Loucy (cell line): ENCODE results near the gene ANXA6.

Experiments used
- H2AFZ ChIP-seq: fragments of 200-600 bp; sonication (generic); 2 replicates; pipeline ENCODE4 v1.6.0; 2016; ENCODE audit warnings: antibody characterized with exemption, mild to moderate bottlenecking, low read length, moderate library complexity
- H3F3A ChIP-seq: fragments of 200-600 bp; 2 replicates; pipeline ENCODE4 v1.6.0; 2016; ENCODE audit warnings: antibody characterized with exemption, low read depth, mild to moderate bottlenecking
- H3K27me3 ChIP-seq: fragments of 200-600 bp; sonication (generic); 2 replicates; pipeline ENCODE4 v1.6.1; 2014; ENCODE audit warnings: low read length, mild to moderate bottlenecking; ENCODE audit not compliant: insufficient read depth, poor library complexity, severe bottlenecking
- H3K36me3 ChIP-seq: fragments of 200-600 bp; sonication (generic); 2 replicates; pipeline ENCODE4 v1.6.1; 2016; ENCODE audit warnings: low read length; ENCODE audit not compliant: insufficient read depth
- H3K4me1 ChIP-seq: fragments of 200-600 bp; sonication (generic); 2 replicates; pipeline ENCODE4 v1.5.1; 2014; ENCODE audit warnings: low read length, mild to moderate bottlenecking; ENCODE audit not compliant: insufficient read depth, poor library complexity, severe bottlenecking
- H3K4me2 ChIP-seq: fragments of 200-600 bp; sonication (generic); 2 replicates; pipeline ENCODE4 v1.6.0; 2014; ENCODE audit warnings: antibody characterized with exemption, low read length, low read depth, mild to moderate bottlenecking; ENCODE audit not compliant: poor library complexity, severe bottlenecking
- H3K4me3 ChIP-seq: fragments of 200-600 bp; sonication (generic); 2 replicates; pipeline ENCODE4 v1.5.1; 2014; ENCODE audit warnings: low read length, mild to moderate bottlenecking, mixed read lengths; ENCODE audit not compliant: poor library complexity, severe bottlenecking
- H3K79me2 ChIP-seq: fragments of 200-600 bp; sonication (generic); 2 replicates; pipeline ENCODE4 v1.6.1; 2014; ENCODE audit warnings: low read length; ENCODE audit not compliant: insufficient read depth
- H3K9ac ChIP-seq: fragments of 200-600 bp; sonication (generic); 2 replicates; pipeline ENCODE4 v1.6.0; 2014; ENCODE audit warnings: mild to moderate bottlenecking, low read depth, low read length, moderate library complexity; ENCODE audit not compliant: poor library complexity, severe bottlenecking
- H3K9me2 ChIP-seq: fragments of 200-600 bp; sonication (generic); replicated peaks from 2 replicates; pipeline ENCODE4 v1.6.1; 2016; ENCODE audit warnings: low read depth, low read length, mixed read lengths
- H3K9me3 ChIP-seq: fragments of 200-600 bp; sonication (generic); 2 replicates; pipeline ENCODE4 v1.6.1; 2014; ENCODE audit warnings: mild to moderate bottlenecking, antibody characterized with exemption, low read length, low read depth; ENCODE audit not compliant: insufficient read depth
- H4K20me1 ChIP-seq: fragments of 200-600 bp; sonication (generic); 2 replicates; pipeline ENCODE4 v1.6.0; 2014; ENCODE audit warnings: antibody characterized with exemption, low read length, mild to moderate bottlenecking; ENCODE audit not compliant: insufficient read depth, poor library complexity, severe bottlenecking
- EZH2phosphoT487 ChIP-seq: fragments of 200-600 bp; IDR thresholded peaks from 2 replicates; pipeline ENCODE4 v1.6.1; 2018; ENCODE audit warnings: antibody characterized with exemption, mild to moderate bottlenecking, moderate library complexity, borderline replicate concordance
- TF ChIP-seq, protein P1 (sequence below): fragments of 200-600 bp; sonication (generic); conservative IDR thresholded peaks from 2 replicates; pipeline ENCODE4 v1.5.1; 2014; ENCODE audit warnings: mild to moderate bottlenecking, antibody characterized with exemption, low read length

ANXA6 gene

GRCh38 chr5:151080613-151081430 is 76.8 kb downstream of the ANXA6 start, which contains the start of gene TNIP1:
TSS of gene TNIP1 (minus strand) at chr5:151081034. CDS start at chr5:151065095, 15,939 bp downstream.
- Histone ChIP-seq H3K9ac (peak within 1 kb of the TSS; percentile 91), H3K36me3 (no peaks in the 10 kb centered on the region), H3F3A (0 out of 2 replicates have a peak, but pooled peaks cover 3% of the 10 kb centered on the region), H3K4me2 (peak within 1 kb of the TSS; percentile 92), H3K9me2 (no peaks in the 10 kb centered on the region), H3K27me3 (no peaks in the 10 kb centered on the region), H3K4me3 (peak within 1 kb of the TSS; percentile 89), H2AFZ (peak within 1 kb of the TSS; percentile 92), H4K20me1 (peaks cover 44% of the 10 kb centered on the region), H3K79me2 (peaks cover 67% of the 10 kb centered on the region), H3K9me3 (no peaks in the 10 kb centered on the region), H3K4me1 (peaks cover 65% of the 10 kb centered on the region)
- TF ChIP-seq, protein P1, sequence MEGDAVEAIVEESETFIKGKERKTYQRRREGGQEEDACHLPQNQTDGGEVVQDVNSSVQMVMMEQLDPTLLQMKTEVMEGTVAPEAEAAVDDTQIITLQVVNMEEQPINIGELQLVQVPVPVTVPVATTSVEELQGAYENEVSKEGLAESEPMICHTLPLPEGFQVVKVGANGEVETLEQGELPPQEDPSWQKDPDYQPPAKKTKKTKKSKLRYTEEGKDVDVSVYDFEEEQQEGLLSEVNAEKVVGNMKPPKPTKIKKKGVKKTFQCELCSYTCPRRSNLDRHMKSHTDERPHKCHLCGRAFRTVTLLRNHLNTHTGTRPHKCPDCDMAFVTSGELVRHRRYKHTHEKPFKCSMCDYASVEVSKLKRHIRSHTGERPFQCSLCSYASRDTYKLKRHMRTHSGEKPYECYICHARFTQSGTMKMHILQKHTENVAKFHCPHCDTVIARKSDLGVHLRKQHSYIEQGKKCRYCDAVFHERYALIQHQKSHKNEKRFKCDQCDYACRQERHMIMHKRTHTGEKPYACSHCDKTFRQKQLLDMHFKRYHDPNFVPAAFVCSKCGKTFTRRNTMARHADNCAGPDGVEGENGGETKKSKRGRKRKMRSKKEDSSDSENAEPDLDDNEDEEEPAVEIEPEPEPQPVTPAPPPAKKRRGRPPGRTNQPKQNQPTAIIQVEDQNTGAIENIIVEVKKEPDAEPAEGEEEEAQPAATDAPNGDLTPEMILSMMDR, result no peak
- no peak for TF ChIP-seq EZH2phosphoT487

- Histone ChIP-seq H3F3A (0 out of 2 replicates have a peak, but pooled peaks cover 3% of the 10 kb centered on the region), H3K4me2 (peak overlapping the region; percentile 92), H3K9me3 (no peaks in the 10 kb centered on the region), H3K4me3 (peak overlapping the region; percentile 89), H3K27me3 (no peaks in the 10 kb centered on the region), H3K9me2 (no peaks in the 10 kb centered on the region), H3K4me1 (peaks cover 67% of the 10 kb centered on the region), H3K36me3 (no peaks in the 10 kb centered on the region), H2AFZ (peak overlapping the region; percentile 92), H4K20me1 (peaks cover 51% of the 10 kb centered on the region), H3K9ac (peak overlapping the region; percentile 91), H3K79me2 (peaks cover 75% of the 10 kb centered on the region)
- TF ChIP-seq, protein P1, result no peak
- TF ChIP-seq EZH2phosphoT487, result no peak
Observed at GRCh38 chr5:151079838-151080612, 77.6 kb downstream of the ANXA6 start.

- peak overlapping the region; percentile 52 for H3K9ac ChIP-seq
- TF ChIP-seq EZH2phosphoT487, result no peak
- TF ChIP-seq, protein P1, result no peak
- H3K9me2 ChIP-seq, result no peaks in the 10 kb centered on the region
- H3K79me2 ChIP-seq, result peaks cover 86% of the 10 kb centered on the region
- H4K20me1 ChIP-seq, result peaks cover 56% of the 10 kb centered on the region
- no peaks in the 10 kb centered on the region for H3K9me3 ChIP-seq
- 0 out of 2 replicates have a peak, but pooled peaks cover 3% of the 10 kb centered on the region for H3F3A ChIP-seq
- peak overlapping the region; percentile 92 for H3K4me2 ChIP-seq
- no peaks in the 10 kb centered on the region for H3K36me3 ChIP-seq
- H3K4me3 ChIP-seq, result peak overlapping the region; percentile 89
- no peak overlapping the region for H2AFZ ChIP-seq
- peaks cover 67% of the 10 kb centered on the region for H3K4me1 ChIP-seq
- no peaks in the 10 kb centered on the region for H3K27me3 ChIP-seq
Observed at GRCh38 chr5:151078490-151079262, 78.9 kb downstream of the ANXA6 start.
